DOHH2 (cell line): ENCODE measurements around the gene CPT1B.

Source experiments
- CTCF ChIP-seq: fragments of 200-600 bp; sonication (generic); IDR thresholded peaks from one replicate; pipeline ENCODE4 v1.5.1; 2014; ENCODE audit warnings: antibody characterized with exemption, mild to moderate bottlenecking, low read depth, low read length; ENCODE audit not compliant: poor library complexity, severe bottlenecking
- EZH2phosphoT487 ChIP-seq: fragments of 200-600 bp; sonication (generic); IDR thresholded peaks from 2 replicates; pipeline ENCODE4 v1.6.1; 2017; ENCODE audit warnings: borderline replicate concordance, mild to moderate bottlenecking, antibody characterized with exemption, low read length, moderate library complexity, mixed read lengths

- TF ChIP-seq CTCF (no peak), EZH2phosphoT487 (no peak)
Measured at GRCh38 chr22:50531962-50532674, 46.1 kb downstream of the CPT1B start.
